ENCODE results near the gene BMP2K. TPM values are rescaled to one million over a fixed set of nuclear protein-coding genes. Genes with fewer than 3 reads are reported as not detected.
"Not testable (repeated sequence)": the region's sequence is repeated elsewhere in the genome, so short reads cannot be mapped to it uniquely, and the experiment has no call there.

Gene BMP2K
- total RNA-seq, 1 donor from 2014 or later: 17.3 TPM

DNA sequence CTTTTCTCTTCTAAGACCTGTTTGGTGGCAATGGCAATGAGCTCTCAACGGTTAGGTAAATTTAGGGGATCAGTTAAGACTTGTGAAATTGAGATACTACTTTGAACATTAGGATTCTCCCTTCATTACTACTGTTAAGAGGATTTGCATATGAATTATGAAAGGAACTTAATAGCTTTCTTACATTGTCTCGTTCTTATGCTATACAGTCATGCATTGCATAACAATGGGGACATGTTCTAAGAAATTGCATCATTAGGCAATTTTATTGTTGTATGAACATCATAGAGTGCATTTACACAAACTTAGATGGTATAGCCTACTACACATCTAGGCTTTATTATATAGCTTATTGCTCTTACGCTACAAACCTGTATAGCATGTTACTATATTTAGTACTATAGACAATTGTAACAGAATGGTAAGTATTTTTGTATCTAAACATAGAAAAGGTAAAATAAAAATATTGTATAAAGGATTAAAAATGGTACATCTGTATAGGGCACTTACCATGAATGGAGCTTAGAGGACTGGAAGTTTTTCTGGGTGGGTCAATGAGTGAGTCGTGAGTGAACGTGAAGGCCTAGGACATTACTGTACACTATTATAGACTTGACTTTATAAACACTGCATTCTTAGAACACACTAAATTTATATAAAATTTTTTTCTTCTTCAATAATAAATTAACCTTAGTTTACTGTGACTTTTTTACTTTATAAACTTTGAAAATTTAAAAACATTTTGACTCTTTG, 100.6 kb downstream of the BMP2K start:
- H3K4me1 Mint-ChIP-seq: no peaks in the 10 kb centered on the region
- H3K9me3 Mint-ChIP-seq: no peaks in the 10 kb centered on the region
- H3K27ac Mint-ChIP-seq: no peak overlapping the region
- intact Hi-C loops (cut with micrococcal nuclease): loop anchor here (5.0 kb wide), 1 partner anchor 41 kb away; no protein-coding TSS in a partner anchor
- no peak overlapping the region for H3K4me3 Mint-ChIP-seq
- H3K27me3 Mint-ChIP-seq: no peaks in the 10 kb centered on the region
- no peak for DNase-seq
- H3K36me3 Mint-ChIP-seq (ENCODE audit: low read depth): peaks cover 21% of the 10 kb centered on the region

DNA sequence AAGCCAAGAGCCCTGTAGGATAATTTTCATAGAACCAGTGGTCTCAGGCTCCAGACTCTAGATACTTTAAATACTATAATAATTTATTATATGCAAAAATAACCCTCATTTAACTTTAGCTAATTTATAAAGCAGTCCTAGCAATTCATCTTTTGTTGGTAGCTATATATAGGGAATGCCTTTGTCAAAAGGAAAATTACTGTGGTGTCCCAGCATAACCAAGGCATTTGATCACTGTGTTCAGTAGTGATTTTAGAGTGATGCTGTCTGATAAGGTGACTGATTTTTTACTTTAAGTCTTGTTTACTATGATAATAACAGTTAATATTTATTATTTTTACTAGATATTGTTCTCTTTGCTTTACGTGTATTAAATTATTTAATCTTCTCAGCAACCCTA, 101.9 kb downstream of the BMP2K start:
- Mint-ChIP-seq H3K27ac (no peak overlapping the region), H3K4me1 (no peaks in the 10 kb centered on the region), H3K4me3 (no peak overlapping the region), H3K36me3 (ENCODE audit: low read depth) (peaks cover 12% of the 10 kb centered on the region), H3K9me3 (no peaks in the 10 kb centered on the region), H3K27me3 (no peaks in the 10 kb centered on the region)
- intact Hi-C loops (cut with micrococcal nuclease): loop anchor here (5.0 kb wide), 1 partner anchor 39 kb away; no protein-coding TSS in a partner anchor
- DNase-seq: no peak

DNA sequence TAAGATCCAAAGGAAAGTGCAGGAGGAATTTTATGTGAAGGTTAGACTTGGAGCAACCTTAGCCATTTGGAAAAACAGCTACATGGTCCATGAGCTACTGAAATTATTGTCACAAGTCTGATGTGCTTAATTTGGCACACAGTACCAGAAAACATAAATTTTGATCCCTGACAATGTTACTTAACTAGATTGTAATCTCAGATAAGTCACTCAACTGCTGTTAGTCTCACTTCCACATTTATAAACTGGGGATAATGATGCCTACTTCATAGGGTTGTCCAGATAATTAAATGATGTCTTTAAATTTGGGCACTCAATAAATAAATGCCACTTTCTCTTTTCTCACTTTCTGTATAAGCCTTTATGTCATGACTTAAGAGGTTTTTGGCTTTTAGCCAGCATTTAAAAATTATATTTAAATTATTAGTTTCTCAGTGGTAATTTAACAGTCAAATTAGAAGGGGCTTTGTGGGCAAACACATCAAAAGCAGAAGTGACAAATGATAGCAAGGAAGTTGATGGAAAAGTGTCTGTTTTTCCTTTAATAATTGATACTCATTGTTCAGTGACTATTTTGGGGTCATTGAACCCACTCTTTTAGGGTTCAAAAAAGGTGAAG, 104.8 kb downstream of the BMP2K start:
- Mint-ChIP-seq H3K9me3 (no peaks in the 10 kb centered on the region), H3K36me3 (ENCODE audit: low read depth) (peaks cover 4% of the 10 kb centered on the region), H3K27me3 (no peaks in the 10 kb centered on the region), H3K4me1 (no peaks in the 10 kb centered on the region), H3K4me3 (no peak overlapping the region), H3K27ac (no peak overlapping the region)
- no peak for DNase-seq
- intact Hi-C loops (cut with micrococcal nuclease): no loop called here

DNA sequence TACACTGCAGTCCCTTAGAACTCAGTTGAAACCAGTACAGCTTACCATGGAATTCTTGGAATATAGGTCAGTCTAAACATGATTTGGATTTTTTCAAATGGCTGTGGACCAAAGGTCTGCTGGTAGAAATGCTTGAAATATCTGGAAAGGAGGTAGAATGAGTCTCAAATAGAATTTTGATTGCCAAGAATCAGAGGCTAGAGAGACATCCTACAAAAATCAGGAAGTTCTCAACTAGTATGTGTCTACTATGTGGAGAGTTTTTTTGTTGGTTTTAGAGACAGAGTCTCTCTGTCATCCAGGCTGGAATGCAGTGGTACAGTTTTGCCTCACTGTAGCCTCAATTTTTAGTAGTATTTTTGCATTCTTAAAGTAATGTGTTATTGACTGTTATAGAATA, 109.4 kb downstream of the BMP2K start:
- Mint-ChIP-seq H3K36me3 (ENCODE audit: low read depth) (peaks cover 7% of the 10 kb centered on the region), H3K27me3 (no peaks in the 10 kb centered on the region), H3K9me3 (no peaks in the 10 kb centered on the region), H3K27ac (no peak overlapping the region), H3K4me3 (no peak overlapping the region), H3K4me1 (peaks cover 6% of the 10 kb centered on the region)
- no peak for DNase-seq
- intact Hi-C loops (cut with micrococcal nuclease): no loop called here

DNA sequence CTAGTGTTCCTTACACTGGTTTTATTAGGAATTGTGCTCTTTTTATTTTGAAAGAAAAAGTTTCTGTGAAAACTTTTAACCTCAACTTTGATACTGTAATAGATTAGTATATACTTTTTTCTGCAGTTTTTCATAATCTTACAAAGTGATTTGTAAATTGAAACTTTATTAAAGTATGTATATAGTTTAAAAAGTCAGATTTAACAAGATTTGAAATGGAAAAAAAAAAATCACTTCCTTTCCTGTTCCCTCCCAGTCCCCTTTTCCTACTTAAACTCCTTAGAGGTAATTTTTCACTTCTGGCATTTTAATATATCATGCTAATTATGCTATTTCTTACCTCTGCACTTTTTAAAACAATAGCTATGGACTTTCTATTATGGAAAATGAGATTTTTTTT, 113.8 kb downstream of the BMP2K start:
- Mint-ChIP-seq H3K9me3 (no peaks in the 10 kb centered on the region), H3K36me3 (ENCODE audit: low read depth) (peaks cover 13% of the 10 kb centered on the region), H3K4me1 (peaks cover 6% of the 10 kb centered on the region), H3K4me3 (no peak overlapping the region), H3K27ac (no peak overlapping the region), H3K27me3 (no peaks in the 10 kb centered on the region)
- DNase-seq: no peak
- intact Hi-C loops (cut with micrococcal nuclease): no loop called here

DNA sequence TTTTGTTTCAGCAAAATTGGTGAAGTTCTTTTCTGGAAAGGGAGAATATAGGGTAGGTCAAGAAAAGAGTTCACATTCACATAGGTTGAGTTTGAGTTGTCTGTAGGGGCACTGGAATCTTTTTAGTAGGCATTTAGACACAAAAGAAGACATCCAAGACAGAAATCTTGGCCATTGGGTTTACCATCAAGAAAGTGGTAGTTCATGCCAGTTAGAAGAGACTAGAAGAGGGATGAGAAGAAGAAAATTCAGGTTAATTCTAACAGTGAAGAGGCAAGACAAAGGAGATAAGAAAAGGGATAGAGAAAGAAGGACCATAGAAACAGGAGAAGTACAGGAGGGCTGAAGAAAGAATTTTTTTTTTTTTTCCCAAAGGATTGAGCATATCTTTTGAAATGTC, 123.2 kb downstream of the BMP2K start:
- H3K9me3 Mint-ChIP-seq: no peaks in the 10 kb centered on the region
- H3K4me1 Mint-ChIP-seq: no peaks in the 10 kb centered on the region
- intact Hi-C loops (cut with micrococcal nuclease): no loop called here
- H3K27ac Mint-ChIP-seq: no peak overlapping the region
- H3K36me3 Mint-ChIP-seq (ENCODE audit: low read depth): peaks cover 12% of the 10 kb centered on the region
- no peak overlapping the region for H3K4me3 Mint-ChIP-seq
- H3K27me3 Mint-ChIP-seq: no peaks in the 10 kb centered on the region
- no peak for DNase-seq

DNA sequence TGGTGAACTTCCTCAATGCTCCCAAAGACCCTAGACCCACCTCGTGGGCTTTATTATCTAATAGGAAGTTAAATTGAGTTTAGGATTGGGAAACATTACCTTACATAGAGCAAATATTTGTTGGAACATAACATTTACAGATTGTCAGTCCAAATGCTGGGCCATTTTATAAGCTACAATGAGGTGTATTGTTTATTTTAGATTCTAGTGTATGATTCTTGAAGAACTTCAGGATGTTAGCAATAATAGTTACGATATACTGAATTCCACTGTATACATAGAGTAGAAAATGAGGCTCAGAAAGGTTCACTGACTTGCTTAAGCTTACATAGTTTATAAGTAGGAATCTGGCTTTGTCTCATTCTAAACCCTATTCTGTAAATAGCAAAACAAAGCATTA, 125.7 kb downstream of the BMP2K start:
- no peak overlapping the region for H3K4me3 Mint-ChIP-seq
- no peak for DNase-seq
- H3K27me3 Mint-ChIP-seq: no peaks in the 10 kb centered on the region
- no peaks in the 10 kb centered on the region for H3K9me3 Mint-ChIP-seq
- intact Hi-C loops (cut with micrococcal nuclease): no loop called here
- H3K36me3 Mint-ChIP-seq (ENCODE audit: low read depth): peaks cover 7% of the 10 kb centered on the region
- no peak overlapping the region for H3K27ac Mint-ChIP-seq
- H3K4me1 Mint-ChIP-seq: no peaks in the 10 kb centered on the region

DNA sequence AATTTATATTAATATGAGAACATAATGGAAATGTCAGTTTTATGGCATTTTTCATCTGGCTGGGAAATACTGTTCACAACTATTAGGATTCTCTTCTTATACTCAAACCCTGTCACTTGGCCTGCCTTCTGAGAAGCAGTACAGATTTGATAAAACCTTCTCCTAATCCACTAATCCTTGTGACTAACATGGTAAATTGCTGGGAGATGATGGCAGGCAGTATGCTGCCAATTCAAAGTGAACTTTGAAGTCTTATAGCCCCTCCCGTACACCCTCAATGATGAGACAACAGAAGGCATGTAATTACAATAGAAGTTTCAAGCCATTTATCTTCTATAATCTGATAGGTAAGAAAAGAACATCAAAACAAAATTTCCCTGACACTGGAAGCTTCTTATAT, 126.1 kb downstream of the BMP2K start:
- H3K4me1 Mint-ChIP-seq: no peaks in the 10 kb centered on the region
- no peak overlapping the region for H3K4me3 Mint-ChIP-seq
- H3K27me3 Mint-ChIP-seq: no peaks in the 10 kb centered on the region
- peaks cover 7% of the 10 kb centered on the region for H3K36me3 Mint-ChIP-seq (ENCODE audit: low read depth)
- intact Hi-C loops (cut with micrococcal nuclease): no loop called here
- H3K9me3 Mint-ChIP-seq: no peaks in the 10 kb centered on the region
- no peak overlapping the region for H3K27ac Mint-ChIP-seq
- DNase-seq: no peak

DNA sequence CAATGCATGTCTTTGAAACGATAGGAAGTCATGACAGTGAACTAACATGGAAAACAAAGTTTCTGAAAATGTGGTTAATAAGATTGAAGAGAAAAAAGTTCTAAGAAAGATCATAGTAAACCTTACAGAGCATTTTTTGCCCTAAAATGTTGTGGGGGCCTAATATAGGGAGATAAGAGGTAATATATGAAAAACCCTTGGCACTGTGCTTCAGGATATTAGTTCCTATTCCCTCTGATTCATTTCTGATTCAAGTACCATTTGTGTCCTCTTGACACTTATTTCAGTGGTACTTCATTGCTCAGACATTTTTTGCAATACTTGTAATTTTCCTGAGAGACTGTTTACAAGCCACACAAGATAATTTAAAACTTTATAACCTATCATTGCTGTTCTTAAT, 128.0 kb downstream of the BMP2K start:
- intact Hi-C loops (cut with micrococcal nuclease): no loop called here
- Mint-ChIP-seq H3K27ac (no peak overlapping the region), H3K4me1 (no peaks in the 10 kb centered on the region)

DNA sequence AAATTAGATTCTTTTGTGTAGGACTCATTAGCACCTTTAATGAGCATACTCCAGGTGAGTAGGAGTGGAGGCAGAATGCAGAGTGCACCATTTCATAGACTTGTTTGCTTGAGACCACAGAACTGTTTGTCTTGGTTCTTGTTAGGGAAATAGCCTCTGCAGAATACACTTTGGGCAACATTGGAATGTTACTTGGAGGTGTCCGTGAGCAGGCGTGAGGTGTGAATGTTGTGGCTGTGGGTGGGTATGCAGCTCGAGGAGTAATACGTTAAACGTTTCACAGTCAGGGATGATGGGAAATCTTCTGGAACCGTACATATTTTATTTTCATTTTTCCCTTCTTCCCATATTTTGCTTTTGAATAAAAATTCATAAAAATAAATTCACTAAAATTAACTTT, 131.5 kb downstream of the BMP2K start:
- Mint-ChIP-seq H3K27ac (no peak overlapping the region), H3K36me3 (ENCODE audit: low read depth) (peaks cover 14% of the 10 kb centered on the region), H3K9me3 (no peaks in the 10 kb centered on the region), H3K4me1 (no peaks in the 10 kb centered on the region), H3K27me3 (no peaks in the 10 kb centered on the region), H3K4me3 (no peak overlapping the region)
- intact Hi-C loops (cut with micrococcal nuclease): no loop called here
- no peak for DNase-seq

More for the DNA sequence above, 128.0 kb downstream of the BMP2K start:
- Mint-ChIP-seq H3K36me3 (ENCODE audit: low read depth) (peaks cover 7% of the 10 kb centered on the region), H3K9me3 (no peaks in the 10 kb centered on the region), H3K4me3 (no peak overlapping the region), H3K27me3 (no peaks in the 10 kb centered on the region)
- no peak for DNase-seq

DNA sequence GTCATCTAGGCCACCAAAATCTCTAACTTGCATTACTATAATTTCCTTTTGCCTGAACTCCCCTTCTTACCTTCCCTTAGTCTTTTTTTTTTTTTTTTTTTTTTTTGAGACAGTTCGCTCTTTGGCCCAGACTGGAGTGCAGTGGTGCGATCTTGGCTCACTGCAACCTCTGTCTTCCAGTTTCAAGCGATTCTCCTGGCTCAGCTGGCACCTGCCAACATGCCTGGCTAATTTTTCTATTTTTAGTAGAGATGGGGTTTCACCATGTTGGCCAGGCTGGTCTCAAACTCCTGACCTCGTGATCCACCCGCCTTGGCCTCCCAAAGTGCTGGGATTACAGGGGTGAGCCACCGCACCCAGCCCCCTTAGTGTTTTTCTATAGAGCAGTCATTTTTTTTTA, 132.8 kb downstream of the BMP2K start:
- DNase-seq; H3K27me3 Mint-ChIP-seq; H3K9me3 Mint-ChIP-seq; H3K4me1 Mint-ChIP-seq; H3K4me3 Mint-ChIP-seq; intact Hi-C loops (cut with micrococcal nuclease); H3K27ac Mint-ChIP-seq: not testable (repeated sequence)
- peaks cover 14% of the 10 kb centered on the region for H3K36me3 Mint-ChIP-seq (ENCODE audit: low read depth)

DNA sequence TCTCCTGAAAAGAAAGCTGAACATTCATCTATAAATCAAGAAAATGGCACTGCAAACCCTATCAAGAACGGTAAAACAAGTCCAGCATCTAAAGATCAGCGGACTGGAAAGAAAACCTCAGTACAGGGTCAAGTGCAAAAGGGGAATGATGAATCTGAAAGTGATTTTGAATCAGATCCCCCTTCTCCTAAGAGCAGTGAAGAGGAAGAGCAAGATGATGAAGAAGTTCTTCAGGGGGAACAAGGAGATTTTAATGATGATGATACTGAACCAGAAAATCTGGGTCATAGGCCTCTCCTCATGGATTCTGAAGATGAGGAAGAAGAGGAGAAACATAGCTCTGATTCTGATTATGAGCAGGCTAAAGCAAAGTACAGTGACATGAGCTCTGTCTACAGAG, 134.5 kb downstream of the BMP2K start:
- no peaks in the 10 kb centered on the region for H3K27me3 Mint-ChIP-seq
- no peak overlapping the region for H3K27ac Mint-ChIP-seq
- DNase-seq: no peak
- peaks cover 16% of the 10 kb centered on the region for H3K36me3 Mint-ChIP-seq (ENCODE audit: low read depth)
- intact Hi-C loops (cut with micrococcal nuclease): no loop called here
- H3K4me1 Mint-ChIP-seq: no peaks in the 10 kb centered on the region
- H3K4me3 Mint-ChIP-seq: no peak overlapping the region
- H3K9me3 Mint-ChIP-seq: no peaks in the 10 kb centered on the region

DNA sequence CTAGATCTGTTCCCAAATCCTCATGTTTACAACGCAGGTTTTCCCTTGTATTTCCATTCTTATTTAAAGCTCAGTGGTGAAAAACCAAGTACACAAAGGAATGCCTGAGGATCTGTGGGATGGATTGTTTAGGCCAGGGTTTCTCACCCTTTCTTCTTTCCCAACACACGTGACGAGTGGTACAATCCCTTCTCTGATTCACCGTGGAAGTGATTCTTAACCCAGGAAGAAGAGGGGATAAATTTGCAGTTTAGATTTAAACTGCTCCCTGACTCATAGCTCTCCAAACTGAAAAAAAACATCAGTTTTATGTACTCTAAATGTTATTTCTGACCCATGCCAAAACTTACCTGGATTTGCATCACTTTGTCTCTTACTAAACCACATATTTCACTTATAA, 146.1 kb downstream of the BMP2K start:
- no peak overlapping the region for H3K27ac Mint-ChIP-seq
- intact Hi-C loops (cut with micrococcal nuclease): loop anchor here (2.0 kb wide), 1 partner anchor 17 kb away; the partner anchor contains the start of gene PAQR3
- DNase-seq: no peak
- peaks cover 7% of the 10 kb centered on the region for H3K4me1 Mint-ChIP-seq
- peaks cover 20% of the 10 kb centered on the region for H3K36me3 Mint-ChIP-seq (ENCODE audit: low read depth)
- H3K4me3 Mint-ChIP-seq: no peak overlapping the region
- H3K9me3 Mint-ChIP-seq: no peaks in the 10 kb centered on the region
- H3K27me3 Mint-ChIP-seq: no peaks in the 10 kb centered on the region

DNA sequence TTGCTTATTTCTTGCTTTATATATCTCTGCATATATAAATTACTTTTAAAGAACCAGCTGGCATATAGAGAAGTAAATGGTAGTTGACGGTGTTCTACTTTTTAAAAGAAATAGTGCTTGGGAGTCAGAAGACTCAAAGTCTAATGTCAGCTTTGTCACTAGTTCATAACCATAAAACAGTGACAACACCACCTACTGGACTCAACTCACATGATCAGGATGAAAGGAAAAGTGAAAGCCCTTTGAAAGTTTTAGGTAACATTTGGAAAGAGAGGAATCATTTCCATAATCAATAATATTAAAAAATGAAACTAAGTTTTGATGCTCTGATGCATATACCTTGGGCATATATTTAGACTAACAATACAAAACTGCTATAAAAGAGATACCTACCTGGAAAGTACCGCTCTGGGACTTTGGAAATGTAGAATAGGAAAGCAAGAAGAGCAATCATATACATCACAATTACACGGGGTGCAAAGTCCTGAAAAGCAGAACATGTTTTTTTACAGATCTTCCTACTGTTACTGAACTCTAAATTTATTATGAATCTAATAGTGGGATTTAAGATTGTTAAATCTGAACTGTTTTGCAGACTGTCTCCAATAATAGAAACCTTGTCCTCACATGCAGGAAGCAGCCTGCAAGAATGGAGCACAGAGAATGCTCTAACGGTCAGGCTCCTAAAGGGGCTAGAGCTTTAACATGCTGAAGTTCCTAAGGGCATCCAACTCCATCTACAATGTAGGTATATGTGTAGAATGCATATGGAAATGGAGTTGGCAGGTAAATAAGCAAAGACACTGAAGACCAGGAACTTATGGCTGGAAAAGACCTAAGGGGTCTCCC, 147.5 kb downstream of the BMP2K start:
- H3K4me3 Mint-ChIP-seq: no peak overlapping the region
- H3K27me3 Mint-ChIP-seq: no peaks in the 10 kb centered on the region
- no peaks in the 10 kb centered on the region for H3K9me3 Mint-ChIP-seq
- H3K4me1 Mint-ChIP-seq: peaks cover 7% of the 10 kb centered on the region
- intact Hi-C loops (cut with micrococcal nuclease): loop anchor here (2.0 kb wide), 1 partner anchor 15 kb away; the partner anchor contains the start of gene PAQR3
- DNase-seq: no peak
- H3K27ac Mint-ChIP-seq: no peak overlapping the region
- peaks cover 25% of the 10 kb centered on the region for H3K36me3 Mint-ChIP-seq (ENCODE audit: low read depth)

Measured in activated CD4-positive, alpha-beta T cell treated with anti-CD3 and anti-CD28 coated beads, Interleukin-2, amount 10 ng/mL, durations not matched to agents 24 days and 14 days (primary cell).